NCI-H446 (cell line): ENCODE data around the gene ZFP57.
A peak's percentile ranks its signal among the peaks of the same experiment; 100 is the strongest.

Experiments
- DNase-seq, 2 experiments: peaks; one replicate each; lab custom pipeline; 2025; lab: John Stamatoyannopoulos, UW

The ZFP57 gene

GRCh38 chr6:29655658-29656057 is 25.3 kb downstream of the ZFP57 start:
- DNase-seq: no peak

GRCh38 chr6:29653452-29654038 is 27.4 kb downstream of the ZFP57 start:
- peak; percentile 54 to 71 for DNase-seq

DNA sequence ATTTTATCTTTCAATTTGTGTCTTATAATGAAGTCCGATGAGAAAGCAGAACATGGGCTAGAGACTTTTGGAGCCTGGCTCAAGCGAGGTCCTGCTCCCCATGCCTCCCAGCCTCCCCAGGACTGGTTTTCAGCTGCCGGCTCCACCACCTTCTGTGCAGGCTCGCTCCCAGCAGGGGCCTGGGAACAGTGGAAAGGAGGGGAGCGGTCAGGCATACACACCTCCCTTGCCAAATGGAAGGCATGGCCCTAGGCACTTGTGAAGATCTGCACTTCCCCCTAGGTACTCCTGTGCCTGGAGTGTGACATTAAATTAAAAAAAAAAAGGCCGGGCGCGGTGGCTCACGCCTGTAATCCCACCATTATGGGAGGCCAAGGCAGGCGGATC is 28.8 kb downstream of the ZFP57 start:
- no peak for DNase-seq

- peak; percentile 3 to 50 for DNase-seq
Measured at GRCh38 chr6:29651413-29652197, 29.3 kb downstream of the ZFP57 start.

DNA sequence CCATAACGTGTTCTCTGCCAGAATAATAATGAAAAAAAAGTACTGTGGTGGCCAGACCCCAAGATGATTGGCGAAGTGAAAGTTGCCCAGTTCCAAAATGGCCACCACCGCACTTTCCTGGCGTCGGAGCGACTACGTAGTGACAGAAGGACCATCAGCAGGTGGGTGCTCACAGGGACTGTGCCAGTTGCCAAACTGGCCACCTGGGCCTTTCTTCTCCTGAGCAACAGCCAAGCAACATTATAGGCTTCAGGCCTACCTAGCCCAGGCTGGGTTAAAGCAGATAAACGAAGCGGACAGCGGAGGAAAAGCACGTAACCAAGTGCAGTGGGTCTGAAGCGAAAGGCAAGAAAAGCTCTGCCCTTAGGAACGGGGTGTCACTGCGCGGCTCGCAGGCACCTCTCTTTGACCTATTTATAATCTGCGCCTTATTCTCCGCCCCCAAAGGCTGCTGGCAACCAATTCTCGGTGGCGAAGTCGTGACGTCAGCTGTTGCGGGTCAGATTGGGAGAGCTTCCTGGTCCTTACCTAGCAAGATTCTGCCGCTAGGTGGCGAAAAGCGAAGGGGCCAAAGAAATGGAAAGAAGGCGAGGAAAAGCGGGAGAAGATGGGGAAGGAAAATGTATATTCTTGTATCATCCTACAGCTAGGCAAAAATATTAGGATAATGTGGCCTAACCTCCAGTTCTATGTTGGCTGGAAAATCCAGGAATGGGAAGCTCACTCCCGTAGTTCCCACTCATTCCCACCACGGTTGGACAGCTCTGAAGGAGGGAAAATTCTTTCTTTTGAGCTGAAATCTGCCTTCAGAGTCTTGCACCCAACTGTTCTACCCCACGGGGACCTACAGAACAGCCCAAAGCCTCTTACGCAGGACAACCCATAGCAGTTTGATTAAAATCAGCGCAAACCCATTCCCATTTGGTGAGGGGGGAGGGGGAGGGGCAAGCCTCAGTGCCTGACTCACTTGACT is 31.0 kb downstream of the ZFP57 start:
- DNase-seq: peak; percentile 96 to 97

GRCh38 chr6:29647927-29648642 is 32.9 kb downstream of the ZFP57 start:
- peak; percentile 27 to 41 for DNase-seq

DNA sequence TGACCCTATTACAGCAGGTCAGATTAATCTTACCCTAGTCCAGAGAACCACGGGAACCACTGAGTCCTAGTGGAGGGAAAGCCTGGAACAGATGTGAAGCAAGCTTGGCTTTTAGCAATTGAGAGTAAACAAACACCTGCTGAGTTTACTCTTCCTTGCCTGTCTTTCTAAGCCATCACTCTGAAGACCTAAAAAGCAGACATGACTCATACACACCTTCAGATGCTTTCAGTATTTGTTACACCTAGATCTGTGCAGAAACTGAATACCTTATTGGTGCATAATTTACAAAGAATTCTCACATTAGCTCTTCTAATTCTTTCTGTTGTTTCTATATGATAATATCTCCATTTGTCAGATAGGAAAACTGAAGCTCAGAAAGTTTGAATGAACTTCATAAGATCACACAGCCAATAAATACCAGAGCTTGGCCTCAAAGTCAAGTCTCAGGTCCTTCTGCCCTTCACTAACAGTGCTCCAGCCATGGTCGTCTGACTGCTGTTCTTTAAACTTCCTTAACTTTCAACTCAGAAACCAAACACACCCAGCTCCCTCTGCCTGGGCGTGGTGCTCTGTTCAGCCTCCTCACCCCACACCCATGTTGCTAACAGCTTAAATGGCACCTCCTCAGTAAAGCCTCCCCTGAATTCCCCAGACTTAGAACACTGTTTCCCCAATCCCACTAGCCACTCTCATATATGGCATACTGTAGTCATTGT is 39.4 kb downstream of the ZFP57 start:
- DNase-seq: no peak

DNA sequence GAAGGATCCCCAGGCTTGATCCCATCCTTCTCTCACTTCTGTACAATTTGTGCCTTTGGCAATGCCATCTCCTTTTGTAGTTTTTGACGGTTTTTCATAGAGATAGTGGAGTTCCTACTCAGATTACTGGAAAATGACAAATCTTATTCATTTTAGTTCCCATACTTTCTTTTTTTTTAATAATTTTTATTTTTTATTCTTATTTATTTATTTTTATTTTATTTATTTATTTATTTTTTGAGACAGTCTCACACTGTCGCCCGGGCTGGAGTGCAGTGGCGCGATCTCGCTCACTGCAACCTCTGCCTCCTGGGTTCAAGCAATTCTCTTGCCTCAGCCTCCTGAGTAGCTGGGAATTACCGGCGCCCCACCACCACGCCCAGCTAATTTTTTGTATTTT is 43.7 kb downstream of the ZFP57 start:
- no peak for DNase-seq

DNA sequence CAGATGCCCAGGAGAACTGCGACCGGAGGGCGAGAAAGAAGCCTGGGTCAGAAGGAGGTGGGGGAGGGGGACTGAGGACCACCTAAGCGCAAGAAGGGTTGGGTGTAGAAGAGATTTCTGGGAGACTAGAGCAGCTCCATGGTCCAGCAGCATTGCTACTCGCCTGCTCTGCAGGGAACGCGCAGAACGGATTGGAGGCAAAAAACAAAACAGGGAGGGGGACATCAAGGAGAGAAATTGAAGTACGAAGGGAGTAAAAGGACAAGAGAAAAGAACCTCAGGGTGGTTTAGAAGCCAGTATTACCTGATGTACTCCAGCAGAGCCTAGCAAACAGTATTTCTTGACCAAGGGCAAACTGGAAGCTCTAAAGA is 47.4 kb downstream of the ZFP57 start:
- DNase-seq: peak in 1 of 2 experiments; percentile 45

GRCh38 chr6:29632789-29633533 is 48.0 kb downstream of the ZFP57 start, which contains the start of gene GABBR1:
Gene GABBR1, minus strand, starts transcription at chr6:29633183. Its CDS starts 798 bp downstream, at chr6:29632385.
- DNase-seq: peak; percentile 83

- DNase-seq: peak in 1 of 2 experiments; percentile 52
Measured at GRCh38 chr6:29631860-29632731, 48.9 kb downstream of the ZFP57 start.

DNA sequence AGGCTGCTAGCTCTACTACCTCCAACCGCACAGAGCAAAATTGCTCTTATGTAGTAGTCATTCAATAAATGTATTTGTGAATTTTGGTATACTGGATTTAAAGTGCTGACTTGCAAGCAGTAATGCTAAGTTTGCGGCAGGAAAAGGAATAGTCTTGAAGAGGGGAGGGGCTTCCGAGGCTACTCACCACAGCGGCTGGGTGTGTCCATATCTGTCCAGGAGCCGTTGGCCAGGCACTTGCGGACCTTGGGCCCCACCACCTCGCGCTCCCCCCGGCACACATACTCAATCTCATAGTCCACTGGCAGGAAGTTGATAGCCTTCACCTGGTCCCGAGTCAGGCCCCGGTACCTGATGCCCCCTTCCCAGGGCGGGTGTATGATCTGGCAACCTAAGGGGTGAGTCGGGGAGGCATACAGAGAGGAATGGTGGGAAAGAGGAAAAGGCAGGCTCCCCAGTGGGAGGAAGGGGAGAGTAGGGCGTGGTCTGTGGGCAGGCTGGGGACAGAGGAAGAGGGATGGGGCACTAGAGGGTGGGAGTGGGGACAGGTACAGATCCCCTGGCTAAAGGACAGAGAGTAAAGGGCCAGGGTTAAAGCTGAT is 49.6 kb downstream of the ZFP57 start:
- no peak for DNase-seq

- DNase-seq: no peak
Measured at GRCh38 chr6:29630315-29630714, 50.6 kb downstream of the ZFP57 start.

- no peak for DNase-seq
Measured at GRCh38 chr6:29629571-29629970, 51.4 kb downstream of the ZFP57 start.

DNA sequence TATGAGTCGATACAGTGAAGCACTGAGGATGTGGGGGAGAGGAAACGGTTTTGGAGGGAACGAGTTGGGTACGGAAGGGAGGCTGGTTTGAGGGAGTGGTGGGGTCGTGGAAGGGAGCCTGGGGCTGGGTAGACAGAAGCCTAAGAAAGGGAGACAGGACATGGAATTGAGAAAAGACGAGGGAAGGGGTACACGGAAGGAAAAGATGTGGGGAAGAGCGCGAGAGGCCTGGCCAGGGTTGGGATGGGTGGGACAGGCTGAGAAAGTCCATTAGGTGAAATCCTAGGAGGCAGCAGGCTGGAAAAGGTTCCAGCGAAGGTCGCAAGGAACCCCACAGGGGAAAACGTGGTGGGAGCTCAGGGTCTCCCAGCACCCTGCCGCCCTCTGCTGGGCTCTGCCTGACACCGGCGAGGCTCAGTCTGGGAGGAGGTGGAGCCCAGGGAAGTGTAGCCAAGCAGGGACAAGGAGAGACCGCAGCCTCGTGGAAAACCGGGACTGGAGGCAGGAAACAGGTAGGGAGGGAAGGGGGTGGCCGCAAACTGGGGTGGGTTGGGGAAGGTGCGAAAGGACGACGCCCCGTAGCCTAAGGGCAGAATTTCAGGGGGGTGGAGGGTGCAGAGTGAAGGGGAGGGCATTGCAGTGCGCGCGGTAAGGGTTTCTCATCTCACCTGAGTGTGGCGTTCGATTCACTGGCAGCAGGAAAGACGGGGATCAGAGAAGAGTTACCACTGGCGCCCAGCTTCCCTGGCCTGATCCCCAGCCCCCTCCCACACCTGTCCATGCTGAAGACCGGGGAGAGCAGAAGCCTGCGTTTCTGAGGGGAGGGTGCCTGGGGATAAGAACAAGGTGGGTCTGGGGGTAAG is 52.3 kb downstream of the ZFP57 start:
- DNase-seq: peak; percentile 18 to 82

DNA sequence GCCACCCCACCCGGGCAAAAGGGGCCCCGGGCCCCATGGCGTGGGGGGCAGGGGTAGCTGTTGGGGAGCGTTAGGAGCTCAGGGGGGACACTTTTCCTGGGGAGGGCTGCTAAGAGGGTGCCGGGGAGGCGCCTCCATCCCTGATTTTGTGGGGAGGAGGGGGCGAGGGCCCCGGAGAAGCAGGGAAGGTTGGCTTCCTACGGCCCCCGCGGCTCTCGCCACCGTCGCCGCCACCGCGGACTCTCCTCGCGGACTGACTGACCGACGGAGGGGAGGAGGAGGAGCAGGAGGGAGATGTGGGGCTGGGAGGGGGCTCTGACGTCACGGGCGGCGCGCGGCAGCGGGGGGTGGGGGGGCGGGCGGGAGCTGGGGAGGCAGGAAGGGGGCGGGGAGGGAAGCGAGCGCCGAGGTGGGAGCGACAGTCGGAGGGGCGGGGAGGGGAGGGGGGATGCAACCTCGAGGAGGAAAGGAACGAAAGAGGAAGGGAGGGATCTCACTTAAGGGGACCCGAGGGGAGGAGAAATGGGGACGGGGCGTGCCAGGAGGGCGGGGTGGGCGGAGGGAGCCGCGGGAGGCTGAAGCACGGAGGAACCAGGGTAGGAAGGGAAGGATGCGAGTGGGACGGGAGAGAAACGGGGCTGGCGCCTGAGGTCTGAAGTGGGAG is 53.1 kb downstream of the ZFP57 start:
- peak in 1 of 2 experiments; percentile 44 for DNase-seq
